IPS-18c (cell line): ENCODE data around the gene MAST4.

Experiments used
- H3K4me3 ChIP-seq: 2 replicates; pipeline ENCODE4 v1.7.0; 2013; ENCODE audit warnings: low read depth, mild to moderate bottlenecking, low read length, moderate library complexity; ENCODE audit not compliant: insufficient read depth
- H3K9me3 ChIP-seq: one replicate; pipeline ENCODE4 v1.6.1; 2013; ENCODE audit warnings: mild to moderate bottlenecking, low read length, moderate library complexity; ENCODE audit not compliant: control insufficient read depth, insufficient read depth

The MAST4 gene

DNA sequence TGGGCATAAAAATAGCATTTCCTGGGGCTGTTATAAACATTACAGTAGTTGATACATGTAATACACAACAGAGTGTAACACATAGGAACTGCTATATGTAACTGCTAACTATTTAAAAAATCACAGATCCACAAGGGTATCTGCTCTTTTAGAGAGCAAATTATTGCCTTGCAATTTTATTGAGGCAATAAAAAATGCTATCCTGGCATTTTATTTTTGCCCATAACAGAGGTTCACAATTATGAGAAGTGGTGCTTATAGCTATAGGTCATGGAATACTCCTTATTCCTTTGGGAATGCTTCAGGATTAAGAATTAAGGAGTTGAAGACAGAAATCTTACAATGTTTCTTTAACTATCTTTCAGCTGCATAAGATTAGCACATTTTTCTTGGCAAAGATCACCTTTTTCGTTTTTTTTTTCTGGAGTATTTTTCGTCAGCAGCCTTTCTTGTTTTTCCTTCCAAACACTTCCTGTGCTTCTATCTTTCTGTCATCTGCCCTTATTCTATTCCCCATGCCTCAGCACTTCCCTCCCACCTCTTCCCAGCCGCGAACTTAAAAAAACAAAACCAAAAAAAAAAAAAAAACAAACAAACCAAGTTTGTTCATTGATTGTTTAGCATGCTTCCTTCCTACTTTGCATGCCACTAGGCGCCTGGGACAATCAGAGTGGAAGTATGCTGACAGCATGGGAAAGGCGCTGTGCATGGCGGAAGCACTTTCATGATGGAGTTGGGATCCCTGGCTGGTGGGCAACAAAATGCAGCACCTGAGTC is 264.2 kb downstream of the MAST4 start:
- Histone ChIP-seq H3K9me3 (no peaks in the 10 kb centered on the region), H3K4me3 (no peak overlapping the region)

DNA sequence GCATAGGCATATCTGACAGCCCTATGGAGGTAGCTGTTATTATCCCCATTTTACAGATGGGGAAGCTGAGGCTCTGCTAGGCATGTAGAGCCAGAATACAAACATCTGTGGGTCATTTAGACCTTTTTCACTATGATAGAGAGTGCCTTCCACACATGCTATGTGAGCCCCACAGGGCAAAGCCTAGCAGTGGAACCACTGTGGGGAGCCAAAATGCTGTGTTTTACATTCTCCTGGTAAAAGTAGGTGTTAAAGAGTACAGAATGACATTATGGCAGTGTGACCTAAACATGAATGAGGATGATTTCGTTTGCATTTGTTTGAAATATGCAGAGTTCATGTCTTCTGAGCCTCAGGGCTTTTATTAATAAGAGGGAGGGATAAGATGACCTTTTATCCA is 265.2 kb downstream of the MAST4 start:
- Histone ChIP-seq H3K4me3 (no peak overlapping the region), H3K9me3 (no peaks in the 10 kb centered on the region)

DNA sequence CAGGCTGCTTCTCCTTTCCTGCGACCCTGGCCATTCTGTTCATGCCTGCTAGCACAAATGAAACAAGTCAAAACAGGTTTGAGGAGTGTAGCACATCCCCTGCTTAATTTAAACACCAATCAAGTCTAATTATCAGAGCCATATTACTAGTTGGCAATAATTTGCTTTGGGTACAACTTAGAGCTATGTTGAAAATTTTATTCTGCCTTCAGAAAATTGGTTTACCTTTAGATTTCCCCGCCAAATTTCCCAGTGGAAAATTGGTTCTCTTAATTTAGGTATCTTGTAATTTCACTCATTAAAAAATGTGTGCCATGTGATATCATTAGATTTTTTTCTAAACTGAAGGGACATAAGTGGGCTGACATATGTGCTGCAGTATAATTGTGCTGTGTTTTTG is 265.8 kb downstream of the MAST4 start:
- Histone ChIP-seq H3K4me3 (no peak overlapping the region), H3K9me3 (no peaks in the 10 kb centered on the region)

DNA sequence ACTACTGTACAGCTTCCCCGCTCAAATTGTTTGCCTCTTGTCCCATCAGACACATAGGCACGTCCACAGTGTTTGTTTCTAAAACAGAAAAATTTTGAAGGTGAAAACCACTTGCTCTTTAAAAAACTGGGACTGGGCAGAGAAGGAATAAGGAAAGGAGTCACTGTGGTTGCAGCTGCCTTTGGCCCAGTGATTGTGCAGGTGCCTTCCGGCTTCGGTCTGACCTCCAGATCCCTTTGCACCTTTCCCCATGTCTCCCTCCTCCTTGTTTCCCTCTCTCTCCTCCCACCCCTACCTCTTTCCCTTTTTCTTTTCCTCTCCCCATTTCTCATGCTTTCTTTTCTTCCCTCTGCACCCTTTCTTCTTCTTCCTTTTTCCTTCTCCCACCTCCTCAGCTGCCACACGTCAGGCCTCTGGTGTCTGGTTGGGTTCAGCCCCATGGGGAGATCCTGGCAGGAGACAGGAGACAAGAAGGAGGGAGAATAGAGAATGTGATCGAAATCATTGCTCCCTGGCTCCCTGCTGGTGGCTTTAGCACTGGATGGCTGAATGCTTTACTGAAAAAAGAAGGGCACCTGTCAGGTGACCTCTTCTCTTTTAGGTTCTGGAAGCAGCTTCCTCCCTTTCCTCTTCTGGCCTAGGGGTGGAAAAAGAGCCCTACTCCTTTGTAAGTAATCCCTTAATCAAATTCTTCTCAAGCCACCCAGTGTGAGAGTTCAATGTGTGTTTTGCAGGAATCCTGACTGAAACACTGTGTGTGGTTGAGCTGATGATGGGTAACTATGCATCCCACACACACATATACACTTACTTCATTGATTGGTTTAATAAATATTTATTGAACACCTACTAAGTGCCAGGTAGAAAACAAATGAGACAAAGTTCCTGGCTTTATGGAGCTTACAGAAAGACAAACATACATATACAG is 267.3 kb downstream of the MAST4 start:
- H3K9me3 ChIP-seq: no peaks in the 10 kb centered on the region

DNA sequence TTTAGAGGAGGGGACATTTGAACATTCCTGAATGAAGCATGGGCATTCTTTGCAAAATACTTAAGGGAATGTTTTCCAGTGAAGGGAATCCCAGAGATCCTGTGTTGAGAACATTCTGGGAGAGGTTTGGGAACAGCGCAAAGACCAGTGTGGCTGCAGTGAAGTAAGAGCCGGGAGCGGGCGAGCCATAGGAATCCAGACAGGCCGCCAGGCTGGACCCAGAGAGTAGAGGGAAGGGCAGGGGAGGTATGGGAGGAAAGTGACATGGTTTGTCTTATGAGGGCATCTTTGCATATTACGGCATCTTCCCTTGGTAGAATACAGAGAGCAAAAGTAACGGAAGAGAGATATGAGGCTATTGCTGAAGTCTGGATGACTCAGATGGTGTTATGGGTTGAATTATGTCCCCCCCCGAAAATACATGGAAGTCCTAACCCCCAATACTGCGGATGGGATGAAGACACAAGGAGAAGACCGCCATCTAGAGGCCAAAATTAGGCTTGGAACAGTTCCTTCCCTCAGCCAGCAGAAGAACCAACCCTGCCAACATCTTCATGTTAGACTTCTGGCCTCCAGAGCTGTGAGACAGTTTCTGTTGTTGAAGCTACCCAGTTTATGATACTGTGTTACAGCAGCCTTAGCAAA is 268.2 kb downstream of the MAST4 start:
- no peaks in the 10 kb centered on the region for H3K9me3 ChIP-seq
- no peak overlapping the region for H3K4me3 ChIP-seq

More for the DNA sequence above, 267.3 kb downstream of the MAST4 start:
- H3K4me3 ChIP-seq: no peak overlapping the region

DNA sequence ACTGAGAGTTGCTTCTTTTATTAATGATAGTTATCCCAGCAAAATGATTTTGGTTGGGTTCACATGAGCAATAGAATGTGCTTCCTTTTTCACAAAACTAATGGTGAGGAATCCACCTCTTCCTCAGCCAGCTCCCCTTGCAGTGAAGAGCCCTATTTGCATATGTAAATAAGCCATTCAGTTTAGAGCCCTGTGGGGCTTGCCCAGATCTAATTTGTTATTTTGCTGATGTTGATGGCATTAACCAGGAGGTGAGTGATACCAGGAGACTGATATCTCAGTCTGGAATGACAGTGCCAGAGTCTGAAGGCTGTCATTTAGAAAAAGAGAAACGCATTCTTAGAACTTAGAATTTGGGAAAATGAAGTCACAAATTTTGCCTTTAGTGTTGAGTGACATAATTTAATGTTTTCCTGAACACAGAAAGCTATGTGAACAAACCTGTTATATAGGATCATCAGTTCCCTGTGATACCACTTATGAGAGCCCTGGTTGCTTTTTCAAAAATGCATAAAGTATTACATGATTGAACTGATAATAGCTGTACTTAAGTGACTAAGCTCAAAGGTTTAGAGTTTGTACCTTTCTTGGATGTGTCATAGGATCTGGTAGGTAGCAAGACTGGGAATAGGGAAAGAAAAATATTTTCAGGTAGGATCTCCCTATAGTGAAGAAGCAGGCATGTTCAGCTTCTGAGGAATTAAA is 271.6 kb downstream of the MAST4 start:
- no peak overlapping the region for H3K4me3 ChIP-seq
- no peaks in the 10 kb centered on the region for H3K9me3 ChIP-seq

DNA sequence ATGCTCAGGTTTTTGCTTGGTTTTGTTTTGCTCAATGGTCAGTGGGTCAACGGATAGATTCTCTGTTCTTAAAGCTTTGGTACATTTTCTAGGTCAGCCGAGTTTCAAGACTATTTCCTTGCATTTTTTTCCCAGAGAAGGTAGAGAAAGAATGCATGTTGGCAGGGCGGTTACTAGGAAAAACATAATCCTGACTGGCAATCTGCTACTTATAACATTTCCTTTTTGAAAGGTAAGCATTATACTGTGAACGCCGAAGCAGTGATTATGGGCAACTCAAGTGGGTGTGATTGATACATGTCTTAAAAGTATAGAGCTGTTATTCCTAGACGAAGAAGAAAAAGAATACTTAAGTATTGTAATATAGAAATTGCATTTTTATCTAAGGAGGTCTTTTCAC is 273.2 kb downstream of the MAST4 start:
- no peaks in the 10 kb centered on the region for H3K9me3 ChIP-seq
- no peak overlapping the region for H3K4me3 ChIP-seq

DNA sequence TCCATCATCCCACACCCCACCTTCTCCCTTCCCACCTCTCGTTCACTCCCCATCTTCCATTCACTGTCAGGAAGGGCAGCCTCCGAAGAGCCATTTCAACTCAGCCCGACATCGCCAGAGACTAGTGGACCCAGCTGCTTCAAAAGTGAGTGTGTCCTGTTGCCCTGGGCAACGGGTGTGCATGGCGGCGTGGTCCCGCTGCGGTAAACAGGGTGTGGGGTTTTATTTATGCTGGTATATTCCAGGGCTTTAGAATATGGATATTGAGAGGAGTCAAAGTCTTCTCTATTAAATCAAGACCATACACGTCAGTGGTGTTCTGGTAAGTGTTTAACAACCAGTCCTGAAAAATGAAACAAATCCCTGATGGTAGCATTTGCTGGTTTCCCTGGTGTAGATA is 274.5 kb downstream of the MAST4 start:
- H3K9me3 ChIP-seq: no peaks in the 10 kb centered on the region
- no peak overlapping the region for H3K4me3 ChIP-seq

DNA sequence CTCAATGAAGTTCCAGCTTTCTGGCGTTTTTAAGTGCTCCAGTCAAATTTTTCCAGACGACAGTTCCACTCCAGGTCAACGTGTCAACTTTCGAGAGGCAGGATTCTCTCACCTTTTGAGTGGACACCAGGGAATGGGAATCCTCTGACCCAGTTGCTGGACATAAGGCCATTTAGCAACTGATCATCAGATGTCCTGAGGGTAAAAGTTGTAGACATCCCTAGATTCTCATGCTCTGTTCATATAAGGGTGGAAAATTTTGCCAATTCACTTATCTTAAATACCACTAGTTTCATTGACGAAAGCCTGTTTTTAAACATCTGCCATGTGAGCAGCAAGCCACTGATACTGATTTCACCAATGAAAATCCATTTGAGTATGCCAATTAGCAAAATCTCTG is 275.5 kb downstream of the MAST4 start:
- Histone ChIP-seq H3K9me3 (no peaks in the 10 kb centered on the region), H3K4me3 (no peak overlapping the region)

DNA sequence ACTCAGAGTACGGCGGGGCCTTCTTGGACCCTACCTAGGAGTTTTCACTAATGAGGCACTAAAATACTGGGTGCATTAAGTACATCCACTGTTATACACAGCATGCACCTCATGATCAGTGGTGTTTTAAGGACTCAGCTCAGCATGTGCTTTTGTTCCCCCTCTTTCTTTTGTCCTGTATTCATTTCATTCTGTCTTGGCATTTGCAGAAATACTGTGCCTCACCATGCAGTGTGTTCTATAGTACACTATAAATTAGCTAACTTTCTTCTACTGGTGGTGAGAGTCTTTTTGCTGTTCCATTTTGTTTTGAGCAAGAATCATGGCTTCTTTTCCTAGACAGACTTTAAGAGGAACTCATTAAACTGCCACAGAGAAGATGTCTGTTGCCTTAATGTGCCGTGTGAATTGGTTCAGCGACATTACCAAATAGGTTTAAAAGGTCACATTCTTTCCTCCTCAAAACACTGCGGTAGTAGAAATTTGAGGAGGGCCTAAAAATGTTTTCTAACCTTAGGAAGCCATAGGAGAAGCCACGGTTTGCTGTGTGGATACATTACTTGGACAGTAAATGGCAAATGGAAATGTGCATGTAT is 276.6 kb downstream of the MAST4 start:
- Histone ChIP-seq H3K9me3 (no peaks in the 10 kb centered on the region), H3K4me3 (no peak overlapping the region)

DNA sequence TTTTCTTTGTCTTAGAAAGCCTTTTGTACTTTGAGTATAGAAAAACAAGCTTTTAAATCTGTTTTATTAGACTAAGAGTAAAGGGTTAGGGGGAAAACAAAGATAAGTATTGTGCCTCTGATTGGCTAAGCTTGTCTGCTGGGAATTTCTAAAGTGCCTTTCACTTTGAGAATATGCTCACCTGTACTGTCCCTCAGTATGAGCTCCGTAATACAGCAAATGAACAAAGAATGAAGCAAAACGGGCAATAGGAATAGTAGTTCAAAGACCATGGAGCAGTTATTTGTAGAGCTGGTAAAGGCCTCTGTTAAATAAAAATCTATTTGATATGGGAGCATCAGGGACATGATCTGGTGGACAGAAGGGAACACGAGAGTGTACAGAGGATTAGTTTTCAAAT is 277.8 kb downstream of the MAST4 start:
- Histone ChIP-seq H3K4me3 (no peak overlapping the region), H3K9me3 (no peaks in the 10 kb centered on the region)

DNA sequence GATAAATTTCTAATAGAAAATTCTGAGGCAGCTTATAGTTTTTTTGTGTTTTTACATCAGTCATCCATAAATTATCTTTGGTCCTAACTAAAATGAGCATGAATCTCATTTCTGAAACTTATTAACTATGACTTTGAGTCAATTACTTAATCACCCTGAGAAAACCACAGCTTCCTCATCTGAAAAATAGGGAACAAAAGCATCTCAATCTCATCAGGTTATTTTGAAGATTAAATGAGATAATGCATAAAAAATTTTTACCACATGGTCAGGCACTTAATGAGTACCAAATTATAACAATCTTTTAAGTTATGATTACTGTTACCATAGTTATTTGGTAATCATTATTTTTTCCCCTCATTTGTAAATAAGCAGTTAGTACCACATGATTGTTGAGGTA is 279.1 kb downstream of the MAST4 start:
- H3K4me3 ChIP-seq: no peak overlapping the region
- no peaks in the 10 kb centered on the region for H3K9me3 ChIP-seq

DNA sequence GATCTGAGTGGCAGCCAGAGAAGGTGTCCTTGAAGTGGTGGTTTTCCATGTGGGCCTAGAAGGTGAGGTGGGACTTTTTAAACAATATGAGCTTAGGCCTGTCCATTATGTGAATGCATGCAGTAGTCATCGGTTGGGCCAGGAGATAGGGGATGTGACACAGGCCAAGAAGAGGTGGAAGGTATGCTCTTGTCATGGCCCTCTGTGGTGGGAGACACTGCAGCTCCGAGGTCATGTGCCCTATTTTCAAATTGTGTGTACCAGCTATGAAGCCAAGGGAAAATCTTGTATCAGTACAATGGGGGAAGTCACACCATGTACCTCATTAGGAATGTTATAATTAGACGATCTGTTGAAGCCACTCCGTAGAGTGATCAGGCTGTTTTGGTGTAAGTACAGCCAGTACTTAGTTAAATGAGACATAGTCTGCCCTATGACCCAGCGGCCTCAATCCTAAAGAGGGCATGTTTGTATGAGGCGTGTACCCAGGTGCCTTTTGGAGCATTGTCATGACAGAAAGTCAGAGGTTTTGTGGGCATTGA is 280.1 kb downstream of the MAST4 start:
- no peaks in the 10 kb centered on the region for H3K9me3 ChIP-seq

DNA sequence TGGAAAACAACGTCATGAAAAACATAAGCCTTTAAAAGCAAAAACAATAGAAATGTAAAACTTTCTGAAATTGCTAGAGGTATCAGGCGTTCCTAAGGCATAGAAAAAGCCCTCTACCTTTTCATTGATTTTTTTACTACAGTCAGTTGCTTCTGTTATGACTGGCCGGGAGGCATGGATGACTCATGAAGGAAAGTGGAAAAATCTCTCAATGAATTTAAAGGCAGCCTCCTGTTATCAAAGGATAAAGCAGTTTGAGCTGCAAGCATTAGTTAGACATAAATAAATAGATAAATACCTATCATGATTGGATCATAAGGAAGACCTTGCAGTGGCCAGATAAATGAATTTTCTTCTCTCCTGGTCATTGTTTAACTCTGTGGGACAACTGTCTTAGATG is 281.6 kb downstream of the MAST4 start:
- H3K9me3 ChIP-seq: no peaks in the 10 kb centered on the region
- H3K4me3 ChIP-seq: no peak overlapping the region

More for the DNA sequence above, 280.1 kb downstream of the MAST4 start:
- no peak overlapping the region for H3K4me3 ChIP-seq

DNA sequence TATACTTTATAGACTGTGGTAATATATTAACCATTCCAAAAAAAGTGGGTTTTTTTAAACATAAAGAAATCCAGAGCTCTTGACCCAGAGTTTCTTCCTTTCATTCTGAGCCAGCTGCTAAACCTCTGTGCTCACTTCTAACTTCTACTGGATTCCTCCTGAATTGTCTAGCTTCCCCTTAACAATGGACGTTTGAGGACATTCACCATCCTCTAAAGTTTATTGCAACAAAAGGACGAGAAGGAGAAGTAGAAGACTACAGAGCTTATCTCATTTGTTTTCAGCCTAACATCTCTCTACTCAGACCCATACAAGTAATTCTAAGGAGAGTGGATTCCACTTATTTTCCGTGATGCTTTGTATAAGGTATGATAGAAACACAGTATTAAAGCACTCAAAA is 284.2 kb downstream of the MAST4 start:
- H3K9me3 ChIP-seq: no peaks in the 10 kb centered on the region

DNA sequence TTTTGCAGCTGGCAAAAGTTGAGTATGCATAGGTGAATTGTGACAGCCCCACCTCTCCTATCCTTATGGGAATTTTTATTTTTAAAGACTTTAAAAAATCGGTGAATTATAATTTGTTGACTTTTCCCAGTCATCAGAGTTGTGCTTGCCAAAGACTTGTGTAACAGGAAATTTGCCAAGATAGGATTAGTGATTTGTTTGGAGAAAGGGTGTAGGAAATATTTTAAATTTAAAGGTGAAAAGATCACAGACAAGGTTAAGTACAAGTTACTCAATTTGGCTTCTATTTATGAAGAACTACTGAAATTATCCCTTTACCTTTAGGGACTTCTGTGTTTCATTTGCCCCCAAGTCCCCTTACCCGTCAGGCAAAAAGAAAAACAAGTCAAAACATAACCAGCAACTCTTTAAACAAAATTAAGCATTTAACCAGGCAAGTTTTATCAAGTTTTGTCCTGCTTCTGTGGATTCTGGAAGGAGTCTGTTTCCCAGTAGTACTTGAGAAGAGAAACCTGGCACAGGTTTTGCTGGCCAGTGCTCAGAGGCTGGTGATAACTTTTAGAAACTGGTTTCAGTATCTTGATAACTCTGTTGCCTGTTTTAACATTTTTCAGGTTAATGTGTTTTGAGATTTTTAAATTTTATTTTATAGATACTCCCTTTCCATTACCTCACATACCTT is 285.4 kb downstream of the MAST4 start:
- Histone ChIP-seq H3K4me3 (no peak overlapping the region), H3K9me3 (no peaks in the 10 kb centered on the region)

More for the DNA sequence above, 284.2 kb downstream of the MAST4 start:
- no peak overlapping the region for H3K4me3 ChIP-seq
